GM19099 (cell line): Measurements from ENCODE around the gene PRLHR.

Experiments
- POLR2A ChIP-seq: IDR thresholded peaks from 3 replicates; pipeline ENCODE4 v1.6.1; 2011; ENCODE audit warnings: low read depth; ENCODE audit not compliant: insufficient read length; ENCODE audit errors: extremely low read depth

Gene PRLHR

GRCh38 chr10:118571123-118571522, 24.3 kb downstream of the PRLHR start:
- TF ChIP-seq POLR2A, result no peak

- TF ChIP-seq POLR2A, result no peak
Observed at GRCh38 chr10:118570591-118570990, 24.9 kb downstream of the PRLHR start.

DNA sequence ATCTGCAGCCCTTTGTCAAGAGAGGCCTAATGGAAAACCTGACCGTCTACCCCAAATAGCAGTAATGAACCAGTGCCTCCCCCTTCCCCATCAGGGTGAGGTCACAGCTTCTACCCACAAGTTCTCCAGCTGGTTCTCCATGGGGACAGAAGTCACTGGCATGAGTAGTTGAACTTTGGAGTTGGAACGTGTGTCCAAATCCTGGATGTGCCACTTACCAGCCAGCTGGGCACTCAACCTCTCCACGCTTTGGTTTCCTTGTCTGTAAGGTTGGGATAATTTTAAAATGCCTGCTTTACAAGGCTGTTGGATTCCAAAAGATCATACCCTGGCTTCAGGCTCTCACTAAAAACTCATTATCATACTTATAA, 25.6 kb downstream of the PRLHR start:
- TF ChIP-seq POLR2A, result no peak

DNA sequence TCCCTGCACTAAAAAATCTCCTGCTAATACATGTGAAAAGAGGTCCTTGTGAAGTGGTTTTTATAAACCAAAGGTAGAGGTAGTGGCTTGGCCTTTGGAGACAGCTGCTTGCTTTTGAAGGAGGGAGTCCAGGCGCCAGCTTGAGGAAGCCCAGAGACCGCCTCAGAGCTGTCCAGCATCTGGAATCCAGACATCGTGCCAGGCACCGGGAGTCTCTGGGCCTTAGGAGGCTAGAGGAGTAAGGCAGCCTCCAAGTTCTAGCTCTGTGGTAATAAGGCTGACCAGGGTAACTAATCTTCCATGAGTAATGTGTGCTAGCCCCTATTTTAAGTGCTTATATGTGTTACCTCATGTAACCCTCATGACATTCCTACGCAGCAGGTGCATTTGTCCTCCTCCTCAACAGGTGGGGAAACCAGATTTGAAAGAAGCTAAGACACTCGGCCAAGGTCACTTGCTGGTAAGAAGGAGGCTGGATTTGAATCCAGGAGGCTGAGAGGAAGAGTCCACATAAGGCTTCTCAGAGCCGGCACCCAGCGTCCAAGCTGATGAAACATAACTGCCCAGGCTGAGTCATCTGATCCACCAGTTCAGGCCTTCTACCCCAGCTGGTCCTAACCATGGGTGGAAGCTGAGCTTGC, 26.1 kb downstream of the PRLHR start:
- no peak for TF ChIP-seq POLR2A

- no peak for TF ChIP-seq POLR2A
Observed at GRCh38 chr10:118568327-118568848, 27.1 kb downstream of the PRLHR start.

GRCh38 chr10:118567701-118568248, 27.7 kb downstream of the PRLHR start:
- TF ChIP-seq POLR2A, result no peak

DNA sequence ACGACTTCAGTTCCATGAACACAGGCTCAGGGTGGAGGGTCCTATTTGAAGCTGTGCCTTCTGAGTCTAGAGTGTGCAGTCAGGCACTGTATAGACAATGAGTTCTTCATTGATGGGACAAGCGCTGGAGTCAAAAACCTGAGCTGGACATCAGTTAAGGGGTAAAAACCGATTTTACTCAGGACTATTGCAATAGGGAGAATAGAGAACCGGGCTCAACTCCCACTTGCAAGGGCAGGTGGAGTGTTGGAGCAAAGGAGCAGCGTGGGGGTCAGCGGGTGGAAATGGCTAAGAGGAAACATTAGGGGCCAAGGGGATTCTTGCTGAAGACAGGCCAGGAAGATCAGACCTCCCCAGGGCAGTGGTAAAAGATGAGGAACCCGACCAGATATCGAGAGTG, 28.5 kb downstream of the PRLHR start:
- no peak for TF ChIP-seq POLR2A

- TF ChIP-seq POLR2A, result no peak
Observed at GRCh38 chr10:118565301-118566075, 30.0 kb downstream of the PRLHR start.

GRCh38 chr10:118564652-118565051, 30.8 kb downstream of the PRLHR start:
- no peak for TF ChIP-seq POLR2A

GRCh38 chr10:118564114-118564513, 31.3 kb downstream of the PRLHR start:
- TF ChIP-seq POLR2A, result no peak

- no peak for TF ChIP-seq POLR2A
Observed at GRCh38 chr10:118563373-118563890, 32.0 kb downstream of the PRLHR start.

- no peak for TF ChIP-seq POLR2A
Observed at GRCh38 chr10:118562851-118563250, 32.6 kb downstream of the PRLHR start.

DNA sequence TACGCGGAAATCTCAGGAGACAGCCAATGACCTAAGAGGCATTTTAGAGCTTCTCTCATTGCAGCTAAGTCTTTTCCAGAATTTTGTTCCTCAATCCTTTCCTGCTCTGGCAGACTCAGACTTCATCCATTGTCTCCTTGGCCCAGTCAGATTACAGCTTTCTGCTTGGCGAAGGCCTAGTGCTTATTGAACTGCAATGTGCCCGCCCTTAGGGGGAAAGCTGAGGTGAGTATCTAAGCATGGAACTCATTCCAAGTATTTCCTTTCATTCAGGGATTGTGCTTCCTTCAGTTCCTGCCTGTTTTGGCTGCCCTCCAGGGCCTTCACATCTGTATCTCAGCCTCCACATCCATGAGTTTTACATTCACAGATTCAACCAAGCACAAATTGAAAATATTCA, 37.5 kb downstream of the PRLHR start:
- TF ChIP-seq POLR2A, result no peak

DNA sequence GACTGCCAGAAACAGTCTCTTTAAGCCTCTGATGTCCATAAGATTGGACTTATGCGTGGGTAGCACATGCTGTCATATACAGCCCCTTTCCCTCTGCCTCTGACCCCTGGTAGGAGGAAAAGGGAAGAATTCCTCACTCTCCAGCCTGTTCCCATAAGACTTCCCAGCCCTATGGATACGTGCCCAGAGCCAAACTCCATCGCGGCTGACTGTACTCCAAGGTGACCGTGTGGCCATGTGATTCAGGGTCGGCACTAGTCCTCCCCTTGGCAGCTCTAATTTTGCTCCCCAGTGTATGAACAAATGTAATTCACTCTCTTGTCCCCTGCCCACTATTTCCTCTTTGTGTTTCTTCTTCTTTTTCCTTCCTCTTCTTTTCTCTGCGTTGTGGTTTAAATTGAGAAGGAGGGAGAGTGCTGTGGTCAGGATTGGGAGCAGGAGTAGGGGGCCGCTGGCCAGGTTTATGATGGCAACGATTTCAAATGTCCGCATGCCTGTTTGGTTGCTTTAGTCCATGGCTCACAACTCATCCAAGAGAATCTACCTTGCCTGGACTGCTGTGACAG, 43.8 kb downstream of the PRLHR start:
- no peak for TF ChIP-seq POLR2A

DNA sequence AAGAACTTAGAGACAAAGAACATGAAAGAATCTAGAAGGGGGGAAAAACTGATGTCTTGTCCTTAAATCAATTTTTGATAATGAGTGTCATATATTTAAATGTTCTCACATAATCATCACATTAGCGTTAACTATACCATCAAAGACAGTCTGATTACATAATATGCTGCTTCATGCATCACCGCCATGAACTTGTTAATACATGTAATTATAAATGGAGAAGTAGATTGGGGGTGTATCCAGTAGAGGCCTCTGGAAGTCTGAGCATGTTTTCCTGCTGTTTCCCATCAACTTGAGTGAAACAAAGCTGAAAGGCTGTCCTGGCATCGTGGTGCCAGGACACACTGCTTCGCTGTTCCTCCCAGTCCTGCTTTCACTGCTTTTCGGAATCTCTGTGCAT, 48.2 kb downstream of the PRLHR start:
- no peak for TF ChIP-seq POLR2A
